Superior temporal gyrus (tissue), 1 donor: Measurements from ENCODE around the gene SLC35B3.
"Not testable (repeated sequence)": the region's sequence is repeated elsewhere in the genome, so short reads cannot be mapped to it uniquely, and the experiment has no call there.

ENCODE experiments used
- DNase-seq: peaks from one replicate; pipeline ENCODE4 v3.0.0-alpha.2; 2016; ENCODE audit errors: extremely low spot score

The SLC35B3 gene

GRCh38 chr6:8435093-8435844, at the start of gene SLC35B3:
SLC35B3 (minus strand) TSS chr6:8435545.
- peak; percentile 96 for DNase-seq

- no peak for DNase-seq
Measured at GRCh38 chr6:8483650-8484049, 48.3 kb upstream of the SLC35B3 start.

- no peak for DNase-seq
Measured at GRCh38 chr6:8481727-8482126, 46.4 kb upstream of the SLC35B3 start.

- DNase-seq: no peak
Measured at GRCh38 chr6:8478418-8478817, 43.1 kb upstream of the SLC35B3 start.

GRCh38 chr6:8476656-8477055, 41.3 kb upstream of the SLC35B3 start:
- no peak for DNase-seq

- no peak for DNase-seq
Measured at GRCh38 chr6:8468552-8469356, 33.4 kb upstream of the SLC35B3 start.

GRCh38 chr6:8462694-8463093, 27.3 kb upstream of the SLC35B3 start:
- no peak for DNase-seq

GRCh38 chr6:8462169-8462568, 26.8 kb upstream of the SLC35B3 start:
- peak; percentile 22 for DNase-seq

- no peak for DNase-seq
Measured at GRCh38 chr6:8446391-8446790, 11.0 kb upstream of the SLC35B3 start.

GRCh38 chr6:8445930-8446329, 10.6 kb upstream of the SLC35B3 start:
- not testable (repeated sequence) for DNase-seq

GRCh38 chr6:8442150-8442549, 6.8 kb upstream of the SLC35B3 start:
- no peak for DNase-seq

GRCh38 chr6:8441452-8441851, 6.1 kb upstream of the SLC35B3 start:
- DNase-seq: no peak

GRCh38 chr6:8439601-8440268, 4.4 kb upstream of the SLC35B3 start:
- no peak for DNase-seq

GRCh38 chr6:8437813-8438212, 2.5 kb upstream of the SLC35B3 start:
- DNase-seq: no peak

GRCh38 chr6:8436966-8437365, 1.6 kb upstream of the SLC35B3 start:
- no peak for DNase-seq

- DNase-seq: no peak
Measured at GRCh38 chr6:8435845-8436168, 462 bp upstream of the SLC35B3 start.

GRCh38 chr6:8434727-8435092, 635 bp downstream of the SLC35B3 start:
- DNase-seq: peak; percentile 18

- DNase-seq: no peak
Measured at GRCh38 chr6:8432614-8433013, 2.7 kb downstream of the SLC35B3 start.

GRCh38 chr6:8429821-8430220, 5.5 kb downstream of the SLC35B3 start:
- no peak for DNase-seq

GRCh38 chr6:8426544-8426943, 8.8 kb downstream of the SLC35B3 start:
- DNase-seq: not testable (repeated sequence)

GRCh38 chr6:8420031-8420588, 15.2 kb downstream of the SLC35B3 start:
- no peak for DNase-seq

GRCh38 chr6:8415913-8416312, 19.4 kb downstream of the SLC35B3 start:
- no peak for DNase-seq
